Liver (tissue), 9 donors: ENCODE results near the gene PNCK. TPM values are rescaled to one million over a fixed set of nuclear protein-coding genes. Genes with fewer than 3 reads are reported as not detected.

Source experiments
- DNase-seq: peaks from one replicate; pipeline ENCODE4 v3.0.0-alpha.2; 2017; ENCODE audit warnings: low spot score
- H3K27ac ChIP-seq, 2 donors: one replicate each; pipeline ENCODE4 v1.7.0; 2013; ENCODE audit warnings: inconsistent platforms in 2 of 2, low read length in 2 of 2, control low read depth in 1 of 2, low read depth in 1 of 2, mild to moderate bottlenecking in 1 of 2
- H3K27me3 ChIP-seq, 4 donors: one replicate each; pipeline versions ENCODE4 v1.6.1 to v1.7.0; 2013; ENCODE audit warnings: low read length in 3 of 4, inconsistent platforms in 1 of 4, mild to moderate bottlenecking in 1 of 4, moderate library complexity in 1 of 4; ENCODE audit not compliant: control insufficient read depth in 4 of 4, insufficient read depth in 4 of 4
- H3K36me3 ChIP-seq, 4 donors: one replicate each; pipeline versions ENCODE4 v1.6.1 to v1.7.0; 2013; ENCODE audit warnings: low read length in 3 of 4, mild to moderate bottlenecking in 3 of 4, low read depth in 1 of 4, moderate library complexity in 1 of 4; ENCODE audit not compliant: control insufficient read depth in 4 of 4, insufficient read depth in 3 of 4
- H3K4me1 ChIP-seq, 4 donors: one replicate each; pipeline versions ENCODE4 v1.6.1 to v1.7.0; 2013; ENCODE audit warnings: low read length in 3 of 4, mild to moderate bottlenecking in 3 of 4, moderate library complexity in 1 of 4; ENCODE audit not compliant: control insufficient read depth in 4 of 4, insufficient read depth in 4 of 4
- H3K4me3 ChIP-seq, 3 donors: one replicate each; pipeline versions ENCODE4 v1.6.1 to v1.7.0; 2013; ENCODE audit warnings: low read length in 3 of 3, control low read depth in 1 of 3, low read depth in 1 of 3, mild to moderate bottlenecking in 1 of 3
- H3K9ac ChIP-seq, 2 donors: one replicate each; pipeline ENCODE4 v1.7.0; 2013; ENCODE audit warnings: low read length in 2 of 2, mild to moderate bottlenecking in 2 of 2, moderate library complexity in 2 of 2, control low read depth in 1 of 2, low read depth in 1 of 2
- H3K9me3 ChIP-seq, 4 donors: one replicate each; pipeline versions ENCODE4 v1.6.1 to v1.7.0; 2013; ENCODE audit warnings: low read length in 3 of 4; ENCODE audit not compliant: control insufficient read depth in 4 of 4
- EGR1 ChIP-seq, 2 donors: IDR thresholded peaks; 2 replicates each; pipeline ENCODE4 v1.6.1; 2016 to 2018; ENCODE audit warnings: antibody characterized with exemption in 2 of 2, low read depth in 2 of 2
- FOXA1 ChIP-seq: IDR thresholded peaks from 2 replicates; pipeline ENCODE4 v1.6.1; 2016; ENCODE audit warnings: antibody characterized with exemption
- FOXA2 ChIP-seq: IDR thresholded peaks from 2 replicates; pipeline ENCODE4 v1.6.1; 2016; ENCODE audit warnings: antibody characterized with exemption
- GABPA ChIP-seq, 2 donors: IDR thresholded peaks in 1 of 2; conservative IDR thresholded peaks in 1 of 2; 2 replicates each; pipeline ENCODE4 v1.6.1; 2016; ENCODE audit warnings: antibody characterized with exemption in 2 of 2, mild to moderate bottlenecking in 1 of 2, moderate library complexity in 1 of 2
- HNF4A ChIP-seq, 2 donors: conservative IDR thresholded peaks; 2 replicates each; pipeline ENCODE4 v1.6.1; 2016; ENCODE audit warnings: antibody characterized with exemption in 2 of 2, mild to moderate bottlenecking in 2 of 2
- HNF4G ChIP-seq: IDR thresholded peaks from 2 replicates; pipeline ENCODE4 v1.6.1; 2016; ENCODE audit warnings: antibody characterized with exemption
- MAX ChIP-seq: IDR thresholded peaks from 2 replicates; pipeline ENCODE4 v1.6.1; 2016; ENCODE audit warnings: antibody characterized with exemption
- NR2F2 ChIP-seq: IDR thresholded peaks from 2 replicates; pipeline ENCODE4 v1.6.1; 2016; ENCODE audit warnings: antibody characterized with exemption
- RAD21 ChIP-seq, 2 donors: IDR thresholded peaks; 2 replicates each; pipeline ENCODE4 v1.6.1; 2016; ENCODE audit warnings: antibody characterized with exemption in 2 of 2, mild to moderate bottlenecking in 2 of 2
- REST ChIP-seq: IDR thresholded peaks from 2 replicates; pipeline ENCODE4 v1.6.1; 2016; ENCODE audit warnings: antibody characterized with exemption, mild to moderate bottlenecking
- RXRA ChIP-seq, 2 donors: IDR thresholded peaks; 2 replicates each; pipeline ENCODE4 v1.6.1; 2017 to 2018; ENCODE audit warnings: antibody characterized with exemption in 2 of 2, mild to moderate bottlenecking in 1 of 2
- SP1 ChIP-seq: IDR thresholded peaks from 2 replicates; pipeline ENCODE4 v1.6.1; 2018; ENCODE audit warnings: antibody characterized with exemption, mild to moderate bottlenecking
- TAF1 ChIP-seq: conservative IDR thresholded peaks from 2 replicates; pipeline ENCODE4 v1.6.1; 2016; ENCODE audit warnings: antibody characterized with exemption, mild to moderate bottlenecking
- YY1 ChIP-seq: IDR thresholded peaks from 2 replicates; pipeline ENCODE4 v1.6.1; 2016; ENCODE audit warnings: antibody characterized with exemption, mild to moderate bottlenecking
- WGBS: extraction: QIAGEN DNeasy Blood & Tissue Kit; methylation state at CpG from one replicate; pipeline ENCODE4 v1.1.7; 2013; 5-methylcytosine and 5-hydroxymethylcytosine counted together
- polyA plus RNA-seq, 2 donors: library from polyadenylated mRNA; stranded (reverse) in 1 of 2; unstranded in 1 of 2; fragments of 200-250 nt in 1 of 2; fragments of >200 nt in 1 of 2; fragmentation: Nextera tagmentation in 1 of 2; extraction: Ambion mirVana in 1 of 2; gene quantifications; one replicate each; pipeline versions ENCODE4 v1.2.1 to v1.2.3, GENCODE V29; 2013 to 2015
- total RNA-seq, 2 donors: library from RNA; depleted of rRNA; stranded (reverse); fragments of >200 nt; gene quantifications; one replicate each; pipeline ENCODE4 v1.2.3, GENCODE V29; 2014
- TF ChIP-seq, protein P1 (sequence below): IDR thresholded peaks from 2 replicates; pipeline ENCODE4 v1.6.1; 2016; ENCODE audit warnings: antibody characterized with exemption
- TF ChIP-seq, protein P2 (sequence below): fragments of 150-350 bp; IDR thresholded peaks from 2 replicates; pipeline ENCODE4 v1.5.1; 2017; ENCODE audit warnings: improper control_type of control experiment, low read depth, low read length; ENCODE audit not compliant: missing input control
- TF ChIP-seq, protein P3 (sequence below): IDR thresholded peaks from 2 replicates; pipeline ENCODE4 v1.6.1; 2016; ENCODE audit warnings: antibody characterized with exemption
- donor health status: healthy.
- donor health status: healthy.
- donor health status: healthy.
- donor health status: healthy.
- donor health status: healthy.

Gene PNCK
- total and polyA plus RNA-seq, 4 donors, result 0.02 to 0.17 TPM; not detected in 2

GRCh38 chrX:153671589-153672530 is 1.8 kb downstream of the PNCK start:
- TF ChIP-seq YY1 (no peak), MAX (no peak), GABPA (IDR thresholded peaks at IDR 0.05 in 1 of 2, conservative IDR thresholded peaks at IDR 0.05 in 1 of 2) (no peak), RAD21 (IDR thresholded peaks at IDR 0.05) (no peak), EGR1 (IDR thresholded peaks at IDR 0.05; ENCODE audit: low read depth in 2 of 2) (no peak), NR2F2 (no peak)
- TF ChIP-seq, protein P1, sequence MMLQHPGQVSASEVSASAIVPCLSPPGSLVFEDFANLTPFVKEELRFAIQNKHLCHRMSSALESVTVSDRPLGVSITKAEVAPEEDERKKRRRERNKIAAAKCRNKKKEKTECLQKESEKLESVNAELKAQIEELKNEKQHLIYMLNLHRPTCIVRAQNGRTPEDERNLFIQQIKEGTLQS, result no peak
- H3K27ac ChIP-seq, result no peak overlapping the region
- H3K9me3 ChIP-seq, result no peaks in the 10 kb centered on the region
- no peak overlapping the region for H3K4me3 ChIP-seq
- 88% methylated on average over 27 of the region's 27 CpGs for WGBS
- H3K4me1 ChIP-seq, result peaks cover 0 to 2% (median 1%) of the 10 kb centered on the region in 4 donors
- H3K36me3 ChIP-seq, result no peaks in the 10 kb centered on the region
- no peak overlapping the region for H3K9ac ChIP-seq
- DNase-seq, result no peak
- peaks cover 0 to 3% (median 0%) of the 10 kb centered on the region in 4 donors for H3K27me3 ChIP-seq

DNA sequence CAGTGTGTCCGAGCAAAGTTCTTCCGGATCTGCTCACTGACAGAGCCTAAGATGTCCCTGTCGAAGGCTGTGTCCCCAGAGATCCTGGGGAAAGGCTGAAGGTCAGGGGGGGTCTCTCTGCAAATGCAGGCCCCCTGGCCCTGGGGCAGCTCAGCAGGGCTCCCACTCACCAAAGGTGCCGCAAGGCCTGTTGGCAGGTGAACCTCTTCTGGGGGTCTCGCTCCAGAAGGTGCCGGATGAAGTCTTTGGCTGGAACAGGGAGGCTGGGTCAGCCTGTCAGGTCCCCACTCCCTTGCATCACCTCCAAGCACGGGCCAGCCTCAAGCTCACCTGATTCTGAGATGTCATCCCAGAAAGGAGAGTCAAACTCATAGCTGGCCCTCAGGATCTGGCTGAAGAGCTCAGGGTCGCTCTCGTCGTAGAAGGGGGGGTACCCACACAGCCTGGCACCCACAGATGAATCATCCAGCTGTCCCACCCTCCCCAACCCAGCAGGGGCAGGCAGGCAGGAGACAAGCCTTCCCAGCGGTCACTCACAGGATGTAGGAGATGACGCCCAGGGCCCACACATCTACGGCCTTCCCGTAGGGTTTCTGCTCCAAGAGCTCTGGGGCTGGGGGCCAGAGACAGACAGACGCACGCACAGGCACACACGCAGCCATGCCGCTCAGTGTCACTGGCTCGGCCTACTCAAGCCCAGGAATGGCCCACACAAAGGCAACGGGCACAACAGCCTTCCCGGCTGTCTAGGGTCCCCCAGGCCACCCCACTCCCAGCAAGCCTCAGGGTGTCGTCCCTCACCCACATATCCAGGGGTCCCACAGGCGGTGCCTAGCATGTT is 2.6 kb downstream of the PNCK start:
- Histone ChIP-seq H3K9ac (no peak overlapping the region), H3K4me1 (peaks cover 0 to 2% (median 1%) of the 10 kb centered on the region in 4 donors), H3K36me3 (no peaks in the 10 kb centered on the region), H3K27me3 (peaks cover 0 to 6% (median 0%) of the 10 kb centered on the region in 4 donors), H3K9me3 (no peaks in the 10 kb centered on the region), H3K27ac (no peak overlapping the region), H3K4me3 (no peak overlapping the region)
- 92% methylated on average over 23 of the region's 23 CpGs for WGBS
- no peak for TF ChIP-seq REST
- TF ChIP-seq, protein P2, sequence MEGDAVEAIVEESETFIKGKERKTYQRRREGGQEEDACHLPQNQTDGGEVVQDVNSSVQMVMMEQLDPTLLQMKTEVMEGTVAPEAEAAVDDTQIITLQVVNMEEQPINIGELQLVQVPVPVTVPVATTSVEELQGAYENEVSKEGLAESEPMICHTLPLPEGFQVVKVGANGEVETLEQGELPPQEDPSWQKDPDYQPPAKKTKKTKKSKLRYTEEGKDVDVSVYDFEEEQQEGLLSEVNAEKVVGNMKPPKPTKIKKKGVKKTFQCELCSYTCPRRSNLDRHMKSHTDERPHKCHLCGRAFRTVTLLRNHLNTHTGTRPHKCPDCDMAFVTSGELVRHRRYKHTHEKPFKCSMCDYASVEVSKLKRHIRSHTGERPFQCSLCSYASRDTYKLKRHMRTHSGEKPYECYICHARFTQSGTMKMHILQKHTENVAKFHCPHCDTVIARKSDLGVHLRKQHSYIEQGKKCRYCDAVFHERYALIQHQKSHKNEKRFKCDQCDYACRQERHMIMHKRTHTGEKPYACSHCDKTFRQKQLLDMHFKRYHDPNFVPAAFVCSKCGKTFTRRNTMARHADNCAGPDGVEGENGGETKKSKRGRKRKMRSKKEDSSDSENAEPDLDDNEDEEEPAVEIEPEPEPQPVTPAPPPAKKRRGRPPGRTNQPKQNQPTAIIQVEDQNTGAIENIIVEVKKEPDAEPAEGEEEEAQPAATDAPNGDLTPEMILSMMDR, result no peak
- TF ChIP-seq YY1, result no peak
- no peak for TF ChIP-seq MAX
- TF ChIP-seq HNF4A (conservative IDR thresholded peaks at IDR 0.05), result no peak
- TF ChIP-seq FOXA1, result no peak
- TF ChIP-seq, protein P3, sequence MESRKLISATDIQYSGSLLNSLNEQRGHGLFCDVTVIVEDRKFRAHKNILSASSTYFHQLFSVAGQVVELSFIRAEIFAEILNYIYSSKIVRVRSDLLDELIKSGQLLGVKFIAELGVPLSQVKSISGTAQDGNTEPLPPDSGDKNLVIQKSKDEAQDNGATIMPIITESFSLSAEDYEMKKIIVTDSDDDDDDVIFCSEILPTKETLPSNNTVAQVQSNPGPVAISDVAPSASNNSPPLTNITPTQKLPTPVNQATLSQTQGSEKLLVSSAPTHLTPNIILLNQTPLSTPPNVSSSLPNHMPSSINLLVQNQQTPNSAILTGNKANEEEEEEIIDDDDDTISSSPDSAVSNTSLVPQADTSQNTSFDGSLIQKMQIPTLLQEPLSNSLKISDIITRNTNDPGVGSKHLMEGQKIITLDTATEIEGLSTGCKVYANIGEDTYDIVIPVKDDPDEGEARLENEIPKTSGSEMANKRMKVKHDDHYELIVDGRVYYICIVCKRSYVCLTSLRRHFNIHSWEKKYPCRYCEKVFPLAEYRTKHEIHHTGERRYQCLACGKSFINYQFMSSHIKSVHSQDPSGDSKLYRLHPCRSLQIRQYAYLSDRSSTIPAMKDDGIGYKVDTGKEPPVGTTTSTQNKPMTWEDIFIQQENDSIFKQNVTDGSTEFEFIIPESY, result no peak
- TF ChIP-seq FOXA2, result no peak
- no peak for TF ChIP-seq HNF4G
- no peak for TF ChIP-seq RXRA (IDR thresholded peaks at IDR 0.05)
- TF ChIP-seq TAF1, result no peak
- TF ChIP-seq SP1, result no peak
- TF ChIP-seq RAD21 (IDR thresholded peaks at IDR 0.05), result no peak
- TF ChIP-seq GABPA (IDR thresholded peaks at IDR 0.05 in 1 of 2, conservative IDR thresholded peaks at IDR 0.05 in 1 of 2), result no peak
- DNase-seq, result no peak
